HPDE6-E6E7 (cell line): Measurements from ENCODE around the gene PLD1.
"Not testable (repeated sequence)": the region's sequence is repeated elsewhere in the genome, so short reads cannot be mapped to it uniquely, and the experiment has no call there.

Experiments
- DNase-seq: peaks from one replicate; pipeline ENCODE4 v3.0.0; 2011; ENCODE audit warnings: missing footprints; ENCODE audit errors: extremely low spot score

The PLD1 gene

GRCh38 chr3:171663805-171664204, 146.5 kb downstream of the PLD1 start:
- no peak for DNase-seq

GRCh38 chr3:171661484-171661883, 148.8 kb downstream of the PLD1 start:
- DNase-seq, result no peak

- no peak for DNase-seq
Measured at GRCh38 chr3:171660188-171660587, 150.1 kb downstream of the PLD1 start.

GRCh38 chr3:171658841-171659240, 151.4 kb downstream of the PLD1 start:
- DNase-seq, result no peak

GRCh38 chr3:171654809-171655208, 155.5 kb downstream of the PLD1 start:
- DNase-seq, result peak; percentile 55

- DNase-seq, result no peak
Measured at GRCh38 chr3:171654326-171654725, 156.0 kb downstream of the PLD1 start.

GRCh38 chr3:171653701-171654100, 156.6 kb downstream of the PLD1 start:
- DNase-seq, result no peak

- DNase-seq, result no peak
Measured at GRCh38 chr3:171652932-171653331, 157.4 kb downstream of the PLD1 start.

GRCh38 chr3:171649911-171650592, 160.2 kb downstream of the PLD1 start:
- DNase-seq, result no peak

- DNase-seq, result no peak
Measured at GRCh38 chr3:171649267-171649666, 161.0 kb downstream of the PLD1 start.

- no peak for DNase-seq
Measured at GRCh38 chr3:171648069-171648468, 162.2 kb downstream of the PLD1 start.

GRCh38 chr3:171646357-171647133, 163.7 kb downstream of the PLD1 start:
- DNase-seq, result no peak

- DNase-seq, result no peak
Measured at GRCh38 chr3:171644681-171645080, 165.6 kb downstream of the PLD1 start.

GRCh38 chr3:171643681-171644080, 166.6 kb downstream of the PLD1 start:
- no peak for DNase-seq

GRCh38 chr3:171643033-171643432, 167.2 kb downstream of the PLD1 start:
- no peak for DNase-seq

GRCh38 chr3:171640520-171641412, 169.5 kb downstream of the PLD1 start:
- no peak for DNase-seq

- DNase-seq, result no peak
Measured at GRCh38 chr3:171636666-171637065, 173.6 kb downstream of the PLD1 start.

- DNase-seq, result no peak
Measured at GRCh38 chr3:171632766-171633165, 177.5 kb downstream of the PLD1 start.

GRCh38 chr3:171626799-171627198, 183.5 kb downstream of the PLD1 start:
- not testable (repeated sequence) for DNase-seq

- no peak for DNase-seq
Measured at GRCh38 chr3:171622126-171622525, 188.2 kb downstream of the PLD1 start.

- DNase-seq, result no peak
Measured at GRCh38 chr3:171620825-171621434, 189.4 kb downstream of the PLD1 start.

- DNase-seq, result no peak
Measured at GRCh38 chr3:171616798-171617197, 193.5 kb downstream of the PLD1 start.
